OCI-LY3 (cell line): ENCODE results near the gene MEMO1.

Experiments used
- H2AFZ ChIP-seq: fragments of 200-600, 300-600 bp; shearing (Covaris generic); 2 replicates; pipeline ENCODE4 v1.6.0; 2014; ENCODE audit warnings: antibody characterized with exemption, low read depth, low read length
- H3K27ac ChIP-seq: fragments of 200-600, 300-600 bp; sonication (generic); 2 replicates; pipeline ENCODE4 v1.5.1; 2014; ENCODE audit warnings: mild to moderate bottlenecking, low read length, moderate library complexity, mixed read lengths
- H3K27me3 ChIP-seq: fragments of 200-600, 300-600 bp; sonication (generic); 2 replicates; pipeline ENCODE4 v1.6.1; 2014; ENCODE audit warnings: low read depth, low read length, mixed read lengths
- H3K36me3 ChIP-seq: fragments of 200-600, 300-600 bp; sonication (generic); replicated peaks from 2 replicates; pipeline ENCODE3; 2014; ENCODE audit warnings: low read depth, low read length, mixed read lengths
- H3K4me1 ChIP-seq: fragments of 300-600, 200-600 bp; sonication (generic); 2 replicates; pipeline ENCODE4 v1.6.1; 2014; ENCODE audit warnings: low read length, mixed read lengths
- H3K4me2 ChIP-seq: fragments of 200-600, 300-600 bp; sonication (generic); 2 replicates; pipeline ENCODE4 v1.6.1; 2014; ENCODE audit warnings: low read length, mixed read lengths
- H3K4me3 ChIP-seq: fragments of 300-600, 200-600 bp; sonication (generic); 2 replicates; pipeline ENCODE4 v1.5.1; 2014; ENCODE audit warnings: antibody characterized with exemption, mild to moderate bottlenecking, low read length, moderate library complexity
- H3K79me2 ChIP-seq: fragments of 300-600, 200-600 bp; shearing (Covaris generic); 2 replicates; pipeline ENCODE4 v1.6.1; 2014; ENCODE audit warnings: mild to moderate bottlenecking, low read length, mixed read lengths
- H3K9ac ChIP-seq: fragments of 300-600, 200-600 bp; shearing (Covaris generic); 2 replicates; pipeline ENCODE4 v1.6.0; 2014; ENCODE audit warnings: mild to moderate bottlenecking, low read length, moderate library complexity
- H3K9me3 ChIP-seq: fragments of 200-600, 300-600 bp; shearing (Covaris generic); 2 replicates; pipeline ENCODE4 v1.6.1; 2014; ENCODE audit warnings: low read length, mixed read lengths; ENCODE audit not compliant: insufficient read depth
- H4K20me1 ChIP-seq: fragments of 200-600, 300-600 bp; sonication (generic); 2 replicates; pipeline ENCODE4 v1.6.1; 2016; ENCODE audit warnings: low read length, mixed read lengths; ENCODE audit not compliant: insufficient read depth
- CTCF ChIP-seq: fragments of 200-600, 300-600 bp; sonication (generic); IDR thresholded peaks from 2 replicates; pipeline ENCODE4 v1.5.1; 2014; ENCODE audit warnings: antibody characterized with exemption, low read length, low read depth
- EZH2phosphoT487 ChIP-seq: fragments of 200-600 bp; shearing (Covaris generic); IDR thresholded peaks from 2 replicates; pipeline ENCODE4 v1.6.1; 2018; ENCODE audit warnings: antibody characterized with exemption, mixed run types, low read depth

Gene MEMO1

GRCh38 chr2:31979956-31980355, 30.9 kb downstream of the MEMO1 start:
- no peak overlapping the region for H3K9ac ChIP-seq
- no peak overlapping the region for H3K4me3 ChIP-seq
- peaks cover 7% of the 10 kb centered on the region for H3K36me3 ChIP-seq
- H3K27ac ChIP-seq: no peak overlapping the region
- H3K79me2 ChIP-seq: peaks cover 92% of the 10 kb centered on the region
- TF ChIP-seq EZH2phosphoT487 (no peak), CTCF (no peak)
- H4K20me1 ChIP-seq: peaks cover 25% of the 10 kb centered on the region
- peaks cover 16% of the 10 kb centered on the region for H3K4me1 ChIP-seq
- no peak overlapping the region for H2AFZ ChIP-seq
- H3K9me3 ChIP-seq: no peaks in the 10 kb centered on the region
- H3K4me2 ChIP-seq: no peak overlapping the region
- H3K27me3 ChIP-seq: no peaks in the 10 kb centered on the region

- Histone ChIP-seq H3K79me2 (peaks cover 91% of the 10 kb centered on the region), H3K9me3 (no peaks in the 10 kb centered on the region), H2AFZ (no peak overlapping the region), H3K4me1 (peaks cover 16% of the 10 kb centered on the region), H4K20me1 (peaks cover 17% of the 10 kb centered on the region), H3K27ac (no peak overlapping the region), H3K27me3 (no peaks in the 10 kb centered on the region), H3K4me2 (no peak overlapping the region), H3K4me3 (no peak overlapping the region), H3K9ac (no peak overlapping the region), H3K36me3 (peaks cover 6% of the 10 kb centered on the region)
- no peak for TF ChIP-seq CTCF
- no peak for TF ChIP-seq EZH2phosphoT487
These were observed 31.8 kb downstream of the MEMO1 start for GRCh38 chr2:31979018-31979417.

DNA sequence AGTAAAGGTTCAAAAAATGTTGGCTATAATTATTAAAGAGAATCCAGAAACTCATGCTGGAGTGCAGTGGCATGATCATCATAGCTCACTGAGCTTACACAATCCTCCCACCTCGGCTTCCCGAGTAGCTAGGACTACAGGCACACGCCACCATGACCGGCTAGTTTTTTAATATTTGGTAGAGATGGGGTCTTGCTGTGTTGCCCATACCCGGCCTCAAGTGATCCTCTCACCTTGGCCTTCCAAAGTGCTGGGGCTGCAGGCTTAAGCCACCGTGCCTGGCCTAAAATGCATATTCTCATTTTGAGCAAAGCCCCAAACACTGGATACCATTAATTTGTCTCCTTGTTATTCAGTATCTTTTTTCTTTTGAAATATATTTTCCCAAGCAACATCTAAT, 32.4 kb downstream of the MEMO1 start:
- H3K4me1 ChIP-seq: peaks cover 20% of the 10 kb centered on the region
- TF ChIP-seq CTCF: no peak
- no peak for TF ChIP-seq EZH2phosphoT487
- H3K27me3 ChIP-seq: no peaks in the 10 kb centered on the region
- no peak overlapping the region for H2AFZ ChIP-seq
- no peak overlapping the region for H3K27ac ChIP-seq
- no peak overlapping the region for H3K4me2 ChIP-seq
- H4K20me1 ChIP-seq: peaks cover 13% of the 10 kb centered on the region
- H3K79me2 ChIP-seq: peaks cover 90% of the 10 kb centered on the region
- H3K36me3 ChIP-seq: peaks cover 3% of the 10 kb centered on the region
- H3K9me3 ChIP-seq: no peaks in the 10 kb centered on the region
- H3K4me3 ChIP-seq: no peak overlapping the region
- no peak overlapping the region for H3K9ac ChIP-seq

DNA sequence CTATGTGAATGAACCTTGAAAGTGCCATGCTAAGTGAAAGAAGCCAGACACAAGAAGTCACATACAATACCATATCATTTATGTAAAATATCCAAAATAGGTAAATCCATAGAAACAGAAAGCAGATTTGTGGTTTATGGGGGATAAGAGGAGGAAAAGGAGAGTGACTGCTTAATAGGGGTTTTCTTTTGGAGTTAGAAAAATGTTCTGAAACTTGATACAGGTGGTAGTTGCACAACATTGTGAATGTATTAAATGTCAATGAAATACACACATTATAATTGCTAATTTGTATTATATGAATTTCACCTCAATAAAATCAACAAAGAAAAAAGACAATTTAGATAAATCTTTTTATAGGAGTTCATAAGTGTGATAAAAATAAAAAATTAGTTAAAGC, 37.1 kb downstream of the MEMO1 start:
- no peak overlapping the region for H3K27ac ChIP-seq
- H4K20me1 ChIP-seq: peaks cover 9% of the 10 kb centered on the region
- TF ChIP-seq CTCF (no peak), EZH2phosphoT487 (no peak)
- no peaks in the 10 kb centered on the region for H3K9me3 ChIP-seq
- H3K27me3 ChIP-seq: no peaks in the 10 kb centered on the region
- H3K9ac ChIP-seq: no peak overlapping the region
- H2AFZ ChIP-seq: no peak overlapping the region
- no peak overlapping the region for H3K4me2 ChIP-seq
- H3K36me3 ChIP-seq: peaks cover 3% of the 10 kb centered on the region
- peaks cover 16% of the 10 kb centered on the region for H3K4me1 ChIP-seq
- H3K79me2 ChIP-seq: peaks cover 80% of the 10 kb centered on the region
- H3K4me3 ChIP-seq: no peak overlapping the region
